Pancreas (tissue), 10 donors: ENCODE results near the gene IDE. TPM values are rescaled to one million over a fixed set of nuclear protein-coding genes. Genes with fewer than 3 reads are reported as not detected.

ENCODE experiments used
- ATAC-seq, 4 donors: fragments of 200-7000 bp; cut with Tn5 transposase; one replicate each; pipeline versions ENCODE4 v1.8.0 to v1.9.1; 2020; ENCODE audit warnings: mild to moderate bottlenecking in 4 of 4, moderate library complexity in 4 of 4
- DNase-seq, 6 donors: peaks; one replicate each; pipeline ENCODE4 v3.0.0-alpha.2; 2020
- FAIRE-seq: peaks from 2 replicates; lab custom pipeline; 2012; peaks lifted over from hg19 to GRCh38; lab: Jason Lieb, UNC
- H3K27ac ChIP-seq, 4 donors: fragments of 200-600 bp; sonication (generic); 1 replicate in 3 of 4; 2 replicates in 1 of 4; pipeline versions ENCODE4 v1.5.0 to v1.8.0; 2020
- H3K27me3 ChIP-seq, 4 donors: fragments of 200-600 bp; one replicate each; pipeline ENCODE4 v1.8.0; 2021
- H3K36me3 ChIP-seq, 3 donors: fragments of 200-600 bp; sonication (generic) in 1 of 3; one replicate each; pipeline versions ENCODE4 v1.5.0 to v1.8.0; 2020 to 2021
- H3K4me1 ChIP-seq, 3 donors: fragments of 200-600 bp; one replicate each; pipeline ENCODE4 v1.8.0; 2021
- H3K4me3 ChIP-seq, 4 donors: fragments of 200-600 bp; sonication (generic) in 2 of 4; one replicate each; pipeline versions ENCODE4 v1.5.0 to v1.8.0; 2020 to 2021
- H3K9me3 ChIP-seq, 4 donors: fragments of 200-600 bp; one replicate each; pipeline ENCODE4 v1.8.0; 2021
- WGBS, 2 donors: extraction: QIAGEN DNeasy Blood & Tissue Kit; methylation state at CpG; one replicate each; pipeline ENCODE4 v1.1.7; 2013; 5-methylcytosine and 5-hydroxymethylcytosine counted together
- intact Hi-C, 3 donors: fragments of 100-400 bp; cut with DNase I; formaldehyde crosslinking; loops; one replicate each; pipeline versions ENCODE4 v1.11.1 to v1.14.2; 2022
- polyA plus RNA-seq, 2 donors: library from polyadenylated mRNA; stranded (reverse); fragments of 200-250 nt; gene quantifications; one replicate each; pipeline ENCODE4 v1.2.3, GENCODE V29; 2013
- total RNA-seq, 6 donors: library from RNA; stranded (reverse); fragmentation: NEBNext Ultra II Directional in 4 of 6; extraction: Animal tissue kit (Norgen Biotek cat#: 25700) in 4 of 6; gene quantifications; one replicate each; pipeline versions ENCODE4 v1.2.1 to v1.2.4, GENCODE V29; 2021 to 2023
- TF ChIP-seq, protein P1 (sequence below), 4 donors: fragments of 200-600 bp; sonication (generic) in 3 of 4; IDR thresholded peaks; one replicate each; pipeline versions ENCODE4 v1.5.0 to v1.8.0; 2021; ENCODE audit warnings: antibody characterized with exemption in 4 of 4
- donor health status: healthy with polysubstance abuse.
- donor health status: DM: no; HTN: no; CAD: no; lungs with moderate emphysema.
- donor health status: DM: no; HTN: no; CAD: no.
- donor health status: control.
- donor health status: control.
- donor health status: Bipolar disorder and iron deficiency.
- donor health status: DM: yes; HTN: yes; CAD: no.
- donor health status: DM: no; HTN: no; CAD: no.
- donor health status: DM: no; HTN: no; CAD: no.
- donor health status: DM: yes; HTN: yes; CAD: no.

The IDE gene
- total and polyA plus RNA-seq, 8 donors, result 8.2 to 30.3 (median 20.3) TPM

DNA sequence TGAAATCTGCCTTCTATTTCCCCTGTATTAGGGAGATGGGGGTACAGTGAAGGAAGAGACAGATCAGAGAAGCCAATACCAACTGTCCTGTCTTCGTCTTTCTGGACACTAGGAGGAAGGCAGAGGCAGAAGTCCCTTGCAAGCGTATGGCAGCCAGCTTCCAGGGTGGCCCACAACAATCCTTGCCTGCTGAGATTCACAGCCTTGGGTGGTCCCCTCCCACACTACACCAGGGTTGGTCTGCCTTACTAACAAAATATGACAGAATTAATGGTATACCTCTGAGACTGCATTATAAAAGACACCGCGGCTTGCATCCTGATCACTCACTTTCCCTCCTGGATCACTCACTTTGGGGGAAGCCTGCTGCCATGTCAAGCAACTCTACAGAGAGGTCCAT, 90.4 kb downstream of the IDE start:
- Histone ChIP-seq H3K36me3 (peaks cover 2 to 49% (median 3%) of the 10 kb centered on the region in 3 donors), H3K27ac (no peak overlapping the region), H3K4me3 (no peak overlapping the region), H3K27me3 (no peaks in the 10 kb centered on the region), H3K9me3 (no peaks in the 10 kb centered on the region), H3K4me1 (peaks cover 0 to 4% (median 0%) of the 10 kb centered on the region in 3 donors)
- ATAC-seq, result no peak
- intact Hi-C loops, result no loop called here
- WGBS, 2 donors, result 95 to 96% methylated on average over 4 of the region's 4 CpGs
- no peak for DNase-seq
- no peak for FAIRE-seq
- TF ChIP-seq, protein P1, sequence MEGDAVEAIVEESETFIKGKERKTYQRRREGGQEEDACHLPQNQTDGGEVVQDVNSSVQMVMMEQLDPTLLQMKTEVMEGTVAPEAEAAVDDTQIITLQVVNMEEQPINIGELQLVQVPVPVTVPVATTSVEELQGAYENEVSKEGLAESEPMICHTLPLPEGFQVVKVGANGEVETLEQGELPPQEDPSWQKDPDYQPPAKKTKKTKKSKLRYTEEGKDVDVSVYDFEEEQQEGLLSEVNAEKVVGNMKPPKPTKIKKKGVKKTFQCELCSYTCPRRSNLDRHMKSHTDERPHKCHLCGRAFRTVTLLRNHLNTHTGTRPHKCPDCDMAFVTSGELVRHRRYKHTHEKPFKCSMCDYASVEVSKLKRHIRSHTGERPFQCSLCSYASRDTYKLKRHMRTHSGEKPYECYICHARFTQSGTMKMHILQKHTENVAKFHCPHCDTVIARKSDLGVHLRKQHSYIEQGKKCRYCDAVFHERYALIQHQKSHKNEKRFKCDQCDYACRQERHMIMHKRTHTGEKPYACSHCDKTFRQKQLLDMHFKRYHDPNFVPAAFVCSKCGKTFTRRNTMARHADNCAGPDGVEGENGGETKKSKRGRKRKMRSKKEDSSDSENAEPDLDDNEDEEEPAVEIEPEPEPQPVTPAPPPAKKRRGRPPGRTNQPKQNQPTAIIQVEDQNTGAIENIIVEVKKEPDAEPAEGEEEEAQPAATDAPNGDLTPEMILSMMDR (IDR thresholded peaks at IDR 0.05), result no peak

DNA sequence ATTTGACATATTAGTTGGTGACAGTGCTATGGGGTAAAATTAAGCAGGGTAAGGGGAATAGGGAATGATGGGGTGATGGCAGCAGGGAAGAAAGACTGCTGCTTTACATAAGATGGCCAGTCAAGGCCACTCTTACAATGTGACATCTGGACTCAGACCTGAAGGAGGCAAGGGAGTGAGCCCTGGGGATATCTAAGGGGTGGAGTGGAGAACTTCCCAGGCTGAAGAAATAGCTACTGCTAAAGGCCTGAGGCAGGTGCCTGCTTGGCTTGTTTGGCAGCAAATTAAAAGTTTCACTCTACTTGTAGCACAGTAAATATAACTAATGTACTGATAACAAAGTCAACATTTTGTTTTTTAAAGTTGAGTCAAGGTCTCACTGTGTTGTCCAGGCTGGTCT, 93.5 kb downstream of the IDE start:
- no peak for FAIRE-seq

DNA sequence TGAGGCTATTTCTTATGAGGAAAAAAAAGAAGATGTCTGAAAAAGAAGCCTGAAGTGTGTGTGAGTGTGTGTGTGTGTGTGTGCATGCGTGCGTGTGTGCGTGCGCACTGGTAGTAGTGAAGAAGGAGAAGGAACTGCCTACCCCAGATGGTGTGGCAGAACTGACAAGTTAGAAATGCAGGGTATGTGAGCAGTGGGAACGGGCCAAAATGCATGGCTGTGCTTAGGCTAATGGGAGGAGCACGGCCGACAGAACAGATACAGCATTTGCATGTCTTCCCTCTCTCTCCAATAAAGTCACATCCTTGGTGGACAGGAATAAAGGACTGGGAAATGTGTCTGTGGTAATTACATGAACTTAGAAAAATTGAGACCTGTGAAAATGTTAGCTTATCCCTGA, 94.3 kb downstream of the IDE start:
- intact Hi-C loops, result no loop called here
- no peak for FAIRE-seq
- no peak overlapping the region for H3K4me3 ChIP-seq
- no peak overlapping the region for H3K27ac ChIP-seq
- H3K9me3 ChIP-seq, result no peaks in the 10 kb centered on the region
- no peak for ATAC-seq
- WGBS, 2 donors, result 90 to 94% methylated on average over 7 of the region's 7 CpGs
- no peaks in the 10 kb centered on the region for H3K4me1 ChIP-seq
- H3K36me3 ChIP-seq, result peaks cover 0 to 39% (median 5%) of the 10 kb centered on the region in 3 donors
- no peaks in the 10 kb centered on the region for H3K27me3 ChIP-seq
- no peak for DNase-seq
- TF ChIP-seq, protein P1 (IDR thresholded peaks at IDR 0.05), result no peak

More for the DNA sequence above, 93.5 kb downstream of the IDE start:
- peaks cover 0 to 38% (median 0%) of the 10 kb centered on the region in 3 donors for H3K36me3 ChIP-seq
- intact Hi-C loops, result no loop called here
- H3K4me1 ChIP-seq, result no peaks in the 10 kb centered on the region
- H3K27ac ChIP-seq, result no peak overlapping the region
- TF ChIP-seq, protein P1 (IDR thresholded peaks at IDR 0.05), result no peak
- no peaks in the 10 kb centered on the region for H3K9me3 ChIP-seq
- no peak overlapping the region for H3K4me3 ChIP-seq
- H3K27me3 ChIP-seq, result no peaks in the 10 kb centered on the region
- DNase-seq (no peak), ATAC-seq (peak in 1 of 4 donors; percentile 25)

DNA sequence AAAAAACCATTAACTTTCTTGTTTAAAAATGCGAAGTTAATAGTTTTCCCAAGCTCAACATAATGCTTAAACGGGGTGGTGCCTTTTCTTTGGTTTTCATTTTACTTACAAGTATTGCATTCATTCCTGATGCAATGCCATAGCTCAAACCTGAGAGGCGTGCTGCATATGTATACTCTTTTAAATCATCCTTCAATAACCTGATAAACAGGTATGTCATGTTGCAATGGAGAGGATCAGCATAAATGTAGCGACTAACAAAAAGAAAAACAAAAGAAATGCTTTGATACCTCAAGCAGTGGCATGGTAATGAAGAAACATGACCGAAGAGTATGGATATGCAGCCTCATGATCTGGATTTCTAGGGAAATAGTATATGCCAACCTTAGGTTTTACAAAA, 95.4 kb downstream of the IDE start:
- Histone ChIP-seq H3K27ac (no peak overlapping the region), H3K4me3 (no peak overlapping the region), H3K36me3 (peaks cover 0 to 34% (median 5%) of the 10 kb centered on the region in 3 donors), H3K4me1 (no peaks in the 10 kb centered on the region), H3K9me3 (no peaks in the 10 kb centered on the region), H3K27me3 (no peaks in the 10 kb centered on the region)
- no peak for FAIRE-seq
- intact Hi-C loops, result no loop called here
- WGBS, 2 donors, result 95 to 96% methylated on average over 5 of the region's 5 CpGs
- TF ChIP-seq, protein P1 (IDR thresholded peaks at IDR 0.05), result no peak
- ATAC-seq, result no peak
- DNase-seq, result no peak

DNA sequence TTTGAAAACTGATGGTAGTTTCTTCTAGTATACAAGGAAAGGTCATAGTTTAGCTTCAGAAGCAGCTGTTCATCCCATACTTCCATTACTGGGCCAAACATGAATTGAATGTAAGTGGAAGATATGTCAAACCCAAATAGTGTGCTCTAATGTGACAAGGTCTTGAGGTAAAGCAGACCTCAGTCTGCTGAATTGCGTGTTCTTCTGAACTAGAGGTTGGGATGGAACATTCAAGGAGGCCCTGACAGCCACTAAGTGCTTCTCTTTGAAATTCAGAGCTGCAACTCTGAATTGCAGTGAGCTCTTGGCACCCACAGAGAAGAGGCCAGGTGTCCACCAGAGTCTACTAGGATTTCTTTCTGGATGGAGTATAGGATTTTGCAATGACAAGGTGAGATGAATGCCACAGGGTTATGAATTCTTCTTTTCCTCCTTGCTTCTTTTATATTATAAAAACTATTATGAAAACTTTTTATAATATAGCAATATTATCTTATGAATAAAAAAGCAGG, 98.5 kb downstream of the IDE start:
- TF ChIP-seq, protein P1 (IDR thresholded peaks at IDR 0.05), result no peak
- intact Hi-C loops, result no loop called here
- 94 to 100% methylated on average over 1 of the region's 1 CpG for WGBS, 2 donors
- no peak for FAIRE-seq
- DNase-seq, result no peak
- H3K27ac ChIP-seq, result no peak overlapping the region
- H3K27me3 ChIP-seq, result no peaks in the 10 kb centered on the region
- peaks cover 0 to 26% (median 5%) of the 10 kb centered on the region in 3 donors for H3K36me3 ChIP-seq
- H3K4me1 ChIP-seq, result no peaks in the 10 kb centered on the region
- no peak overlapping the region for H3K4me3 ChIP-seq
- no peaks in the 10 kb centered on the region for H3K9me3 ChIP-seq
- no peak for ATAC-seq
